ENCODE measurements around the gene PCDHGA3.
"Not testable (repeated sequence)": the region's sequence is repeated elsewhere in the genome, so short reads cannot be mapped to it uniquely, and the experiment has no call there.

The PCDHGA3 gene

GRCh38 chr5:141383345-141383744 is 39.7 kb downstream of the PCDHGA3 start:
- DNase-seq, result no peak

- no peak for DNase-seq
These were observed 41.0 kb downstream of the PCDHGA3 start for GRCh38 chr5:141384471-141385267.

- DNase-seq, result not testable (repeated sequence)
These were observed 44.1 kb downstream of the PCDHGA3 start, which contains the start of gene PCDHGB4 for GRCh38 chr5:141387557-141388311. PCDHGB4 (plus strand) TSS chr5:141387698; CDS start chr5:141387885, 187 bp downstream.

- DNase-seq, result no peak
These were observed 45.0 kb downstream of the PCDHGA3 start for GRCh38 chr5:141388661-141389060.

GRCh38 chr5:141389153-141390042 is 45.8 kb downstream of the PCDHGA3 start:
- DNase-seq, result no peak

- DNase-seq, result no peak
These were observed 49.0 kb downstream of the PCDHGA3 start, which contains the start of gene PCDHGA8 for GRCh38 chr5:141392429-141393198. PCDHGA8 (plus strand) TSS chr5:141392633; CDS start chr5:141392814, 181 bp downstream.

GRCh38 chr5:141393267-141393666 is 49.6 kb downstream of the PCDHGA3 start:
- DNase-seq, result no peak

- DNase-seq, result not testable (repeated sequence)
These were observed 51.0 kb downstream of the PCDHGA3 start for GRCh38 chr5:141394401-141395187.

Data from NCI-H2227 treated with DMSO at 0.1 percent for 48 hours (cell line).